Naive thymus-derived CD4-positive, alpha-beta T cell (primary cell): ENCODE results near the gene P2RY6. TPM values are rescaled to one million over a fixed set of nuclear protein-coding genes. Genes with fewer than 3 reads are reported as not detected.

Experiments
- ATAC-seq: fragments of 150-1000 bp; cut with Tn5 transposase; 2 replicates; pipeline ENCODE4 v1.10.0; 2021; ENCODE audit warnings: mild to moderate bottlenecking, moderate library complexity
- CTCF ChIA-PET: fragments of 350-600 bp; sonication (Branson Sonifier 250); formaldehyde crosslinking; loops from one replicate; lab custom pipeline; 2021; ENCODE audit warnings: antibody characterized with exemption; lab: Charles Lee
- POLR2A ChIA-PET: fragments of 350-600 bp; sonication (Branson Sonifier 250); formaldehyde crosslinking; loops from one replicate; lab custom pipeline; 2021; ENCODE audit warnings: antibody characterized with exemption, inconsistent platforms; lab: Charles Lee
- DNase-seq, 9 donors: peaks; one replicate each; pipeline versions ENCODE4 v3.0.0 to v3.0.0-alpha.2; 2020 to 2022; ENCODE audit warnings: mixed read lengths in 1 of 9
- H3K27ac ChIP-seq: one replicate; pipeline ENCODE4 v1.7.0; 2013; ENCODE audit warnings: mild to moderate bottlenecking, low read depth, low read length, moderate library complexity
- H3K27me3 ChIP-seq, 2 donors: one replicate each; pipeline ENCODE4 v1.7.0; 2013; ENCODE audit warnings: low read length in 2 of 2, mild to moderate bottlenecking in 2 of 2, moderate library complexity in 2 of 2; ENCODE audit not compliant: control insufficient read depth in 2 of 2, insufficient read depth in 2 of 2
- H3K36me3 ChIP-seq, 3 experiments: 1 replicate in 2 of 3; 2 replicates in 1 of 3; pipeline ENCODE4 v1.7.0; 2013; ENCODE audit warnings: low read length in 3 of 3, mild to moderate bottlenecking in 3 of 3, moderate library complexity in 1 of 3; ENCODE audit not compliant: insufficient read depth in 3 of 3, control insufficient read depth in 2 of 3
- H3K4me1 ChIP-seq, 2 donors: one replicate each; pipeline ENCODE4 v1.7.0; 2013; ENCODE audit warnings: low read length in 2 of 2, mild to moderate bottlenecking in 2 of 2, moderate library complexity in 1 of 2; ENCODE audit not compliant: control insufficient read depth in 2 of 2, insufficient read depth in 2 of 2
- H3K4me3 ChIP-seq: 2 replicates; pipeline ENCODE4 v1.7.0; 2013; ENCODE audit warnings: mild to moderate bottlenecking, low read length
- H3K9me3 ChIP-seq, 3 experiments: 1 replicate in 2 of 3; 2 replicates in 1 of 3; pipeline ENCODE4 v1.7.0; 2013; ENCODE audit warnings: low read length in 3 of 3; ENCODE audit not compliant: control insufficient read depth in 2 of 3
- H3K27ac Mint-ChIP-seq, 9 donors: one replicate each; pipeline ENCODE4 v1.8.0; 2020 to 2022; ENCODE audit warnings: mixed read lengths in 9 of 9, mild to moderate bottlenecking in 8 of 9, moderate library complexity in 5 of 9, inconsistent platforms in 2 of 9
- H3K27me3 Mint-ChIP-seq, 5 donors: one replicate each; pipeline ENCODE4 v1.8.0; 2021 to 2022; ENCODE audit warnings: mixed read lengths in 5 of 5, mild to moderate bottlenecking in 1 of 5
- H3K36me3 Mint-ChIP-seq, 5 donors: one replicate each; pipeline ENCODE4 v1.8.0; 2020 to 2022; ENCODE audit warnings: mixed read lengths in 5 of 5, mild to moderate bottlenecking in 3 of 5, inconsistent platforms in 1 of 5
- H3K4me1 Mint-ChIP-seq, 7 donors: one replicate each; pipeline ENCODE4 v1.8.0; 2020 to 2022; ENCODE audit warnings: mixed read lengths in 7 of 7, mild to moderate bottlenecking in 3 of 7, inconsistent platforms in 1 of 7
- H3K4me3 Mint-ChIP-seq, 10 donors: one replicate each; pipeline ENCODE4 v1.8.0; 2020 to 2022; ENCODE audit warnings: mild to moderate bottlenecking in 10 of 10, mixed read lengths in 10 of 10, moderate library complexity in 6 of 10, inconsistent platforms in 2 of 10
- H3K9me3 Mint-ChIP-seq, 11 donors: one replicate each; pipeline ENCODE4 v1.8.0; 2020 to 2022; ENCODE audit warnings: mixed read lengths in 11 of 11, mild to moderate bottlenecking in 4 of 11, inconsistent platforms in 1 of 11, moderate library complexity in 1 of 11
- intact Hi-C, 2 donors: fragments of 100-400 bp; cut with micrococcal nuclease; formaldehyde crosslinking; loops; one replicate each; pipeline ENCODE4 v1.15.1; 2023
- polyA plus RNA-seq, 2 donors: library from polyadenylated mRNA; unstranded; fragments of 300-500 nt; fragmentation: Illumina TruSeq; gene quantifications; one replicate each; pipeline ENCODE4 v1.2.3, GENCODE V29; 2021
- total RNA-seq, 6 experiments: library from RNA in 5 of 6; stranded (reverse) in 5 of 6; gene quantifications; 1 replicate in 5 of 6; 2 replicates in 1 of 6; pipeline ENCODE4 v1.2.3 and lab custom pipeline; 2021 to 2026

P2RY6 gene
- total and polyA plus RNA-seq, 7 experiments from 2014 or later: 0.34 to 1.8 (median 0.92) TPM; not detected in 4

DNA sequence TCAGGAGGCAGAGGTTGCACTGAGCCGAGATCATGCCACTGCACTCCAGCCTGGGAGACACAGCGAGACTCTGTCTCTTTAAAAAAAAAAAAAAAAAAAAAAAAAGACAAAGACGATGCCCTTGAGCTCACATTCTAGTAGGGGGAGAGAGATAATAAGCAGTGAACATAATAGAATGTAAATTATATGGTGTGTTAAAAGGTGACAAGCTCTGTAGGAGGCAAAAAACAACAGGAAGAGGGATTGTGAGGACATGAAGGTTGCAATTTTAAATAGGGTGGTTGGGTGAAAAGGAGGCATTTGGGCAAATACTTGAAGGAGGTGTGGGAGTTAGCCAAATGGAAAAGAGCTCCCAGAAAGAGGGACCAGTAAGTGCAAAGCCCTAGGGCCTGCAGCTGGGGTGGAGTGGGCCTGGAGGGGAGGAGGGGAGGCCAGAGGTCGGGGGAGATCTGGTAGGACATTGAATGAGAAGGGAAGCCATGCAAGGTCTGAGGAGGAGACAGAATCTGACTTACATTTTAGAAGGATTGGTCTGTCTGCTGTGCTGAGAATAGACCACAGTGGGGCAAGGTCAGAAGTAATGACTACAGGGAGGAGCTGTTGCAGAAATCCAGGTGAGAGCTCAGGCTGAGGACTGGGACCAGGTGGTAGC is 27.4 kb upstream of the P2RY6 start:
- H3K36me3 Mint-ChIP-seq: no peaks in the 10 kb centered on the region
- peaks cover 0 to 18% (median 0%) of the 10 kb centered on the region in 7 donors for H3K4me1 Mint-ChIP-seq
- H3K4me3 Mint-ChIP-seq: no peak overlapping the region
- ChIA-PET POLR2A (no interaction called here), CTCF (interaction anchor here (0.7 kb wide), 3 partner anchors 11 to 570 kb away, joined by 3 to 4 read pairs (median 3); no protein-coding TSS in a partner anchor)
- H3K27me3 ChIP-seq: no peaks in the 10 kb centered on the region
- peaks cover 0 to 18% (median 0%) of the 10 kb centered on the region in 5 donors for H3K27me3 Mint-ChIP-seq
- H3K27ac Mint-ChIP-seq: no peak overlapping the region
- H3K4me1 ChIP-seq: peaks cover 0 to 6% of the 10 kb centered on the region in 2 donors
- no peaks in the 10 kb centered on the region for H3K9me3 Mint-ChIP-seq
- H3K9me3 ChIP-seq: no peaks in the 10 kb centered on the region
- intact Hi-C loops: loop anchor here in 1 of 2 donors (5.0 kb wide), 2 partner anchors 412 to 557 kb away; no protein-coding TSS in a partner anchor
- DNase-seq (no peak), ATAC-seq (no peak)
- H3K4me3 ChIP-seq: no peak overlapping the region
- H3K27ac ChIP-seq: no peak overlapping the region
- no peaks in the 10 kb centered on the region for H3K36me3 ChIP-seq

DNA sequence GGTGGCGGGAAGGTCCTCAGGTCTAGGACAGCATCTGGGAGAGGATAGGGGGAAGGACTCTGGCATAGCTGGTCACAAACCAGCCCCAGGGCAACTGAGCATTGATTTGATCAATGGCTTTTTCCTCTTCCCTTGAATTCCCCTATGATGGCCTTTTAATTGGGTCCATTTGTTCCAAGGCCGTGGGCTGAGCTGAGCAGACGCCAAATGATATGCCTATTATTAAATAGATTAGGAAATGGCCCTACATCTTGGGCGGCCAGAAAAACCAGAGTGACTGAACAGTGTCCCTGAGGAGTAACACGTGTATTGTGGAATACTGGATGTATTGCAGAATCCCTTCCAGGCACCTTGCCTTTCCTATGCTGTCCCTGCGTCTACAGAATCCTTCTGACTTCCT is 26.7 kb upstream of the P2RY6 start:
- Mint-ChIP-seq H3K27me3 (peaks cover 0 to 18% (median 0%) of the 10 kb centered on the region in 5 donors), H3K27ac (no peak overlapping the region), H3K36me3 (no peaks in the 10 kb centered on the region), H3K4me3 (no peak overlapping the region), H3K4me1 (peaks cover 0 to 19% (median 0%) of the 10 kb centered on the region in 7 donors), H3K9me3 (no peaks in the 10 kb centered on the region)
- Histone ChIP-seq H3K27me3 (no peaks in the 10 kb centered on the region), H3K36me3 (no peaks in the 10 kb centered on the region), H3K27ac (no peak overlapping the region), H3K4me3 (no peak overlapping the region), H3K9me3 (no peaks in the 10 kb centered on the region), H3K4me1 (peaks cover 0 to 6% of the 10 kb centered on the region in 2 donors)
- ChIA-PET POLR2A (no interaction called here), CTCF (interaction anchor here (0.7 kb wide), 1 partner anchor 10 kb away, joined by 3 read pairs; no protein-coding TSS in a partner anchor)
- no peak for DNase-seq
- no peak for ATAC-seq
- intact Hi-C loops: no loop called here

DNA sequence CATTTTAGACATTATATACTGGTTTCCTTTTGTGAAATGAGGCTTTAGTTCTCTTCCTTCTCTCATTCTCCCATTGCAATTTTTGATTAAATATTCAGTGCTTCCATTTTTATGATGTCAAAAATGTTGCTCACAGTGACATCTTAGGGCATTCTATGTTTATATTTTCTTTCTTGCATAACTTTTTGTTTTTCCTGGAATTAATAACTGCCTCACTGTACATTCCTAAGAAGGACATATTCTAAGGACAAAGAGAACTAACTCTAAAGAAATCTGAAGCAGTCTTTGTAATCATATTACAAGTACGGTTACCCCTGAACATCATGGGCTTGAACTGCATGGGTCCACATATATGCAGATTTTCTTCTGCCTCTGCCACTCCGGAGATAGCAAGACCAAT is 25.8 kb upstream of the P2RY6 start:
- Histone ChIP-seq H3K4me3 (no peak overlapping the region), H3K36me3 (no peaks in the 10 kb centered on the region), H3K4me1 (peaks cover 0 to 6% of the 10 kb centered on the region in 2 donors), H3K27ac (no peak overlapping the region), H3K27me3 (no peaks in the 10 kb centered on the region), H3K9me3 (no peaks in the 10 kb centered on the region)
- ATAC-seq (no peak), DNase-seq (no peak)
- Mint-ChIP-seq H3K36me3 (no peaks in the 10 kb centered on the region), H3K27ac (no peak overlapping the region), H3K27me3 (peaks cover 0 to 14% (median 0%) of the 10 kb centered on the region in 5 donors), H3K9me3 (no peaks in the 10 kb centered on the region), H3K4me1 (peaks cover 0 to 19% (median 0%) of the 10 kb centered on the region in 7 donors), H3K4me3 (no peak overlapping the region)
- ChIA-PET POLR2A (interaction anchor here (0.6 kb wide), 1 partner anchor 1371 kb away, joined by 3 read pairs; no protein-coding TSS in a partner anchor), CTCF (no interaction called here)
- intact Hi-C loops: no loop called here

DNA sequence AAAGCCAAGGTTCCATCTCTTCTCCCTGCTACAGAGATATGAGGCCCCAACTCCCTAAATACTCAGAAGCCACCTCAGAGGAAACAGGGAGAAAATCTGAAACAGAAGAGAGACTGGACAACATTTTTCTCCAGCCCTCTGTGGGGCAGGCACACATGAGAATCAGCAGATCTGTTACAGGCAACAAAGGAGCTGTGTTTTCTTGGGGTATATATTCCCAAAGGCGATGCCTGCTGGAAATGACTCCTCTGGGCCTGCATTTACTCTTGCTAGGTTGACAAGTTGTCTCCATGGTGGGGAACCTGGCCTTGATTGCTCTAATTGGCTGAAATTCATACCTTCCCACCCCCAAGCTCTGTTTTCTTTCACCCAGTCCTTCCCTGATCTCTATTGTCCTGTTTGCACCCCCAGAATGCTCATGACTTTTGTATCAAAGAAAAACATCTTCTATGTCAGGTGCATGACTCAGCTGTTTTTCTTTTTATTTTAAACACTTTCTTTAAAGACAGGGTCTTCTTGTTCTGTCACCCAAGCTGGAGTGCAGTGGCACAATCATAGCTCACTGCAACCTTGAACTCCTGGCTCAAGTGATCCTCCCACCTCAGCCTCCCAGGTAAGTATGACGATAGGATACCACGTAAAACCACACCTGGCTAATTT is 23.5 kb upstream of the P2RY6 start:
- DNase-seq (no peak), ATAC-seq (no peak)
- ChIA-PET POLR2A (no interaction called here), CTCF (no interaction called here)
- Mint-ChIP-seq H3K9me3 (no peaks in the 10 kb centered on the region), H3K4me3 (no peak overlapping the region), H3K36me3 (no peaks in the 10 kb centered on the region), H3K4me1 (peaks cover 0 to 16% (median 0%) of the 10 kb centered on the region in 7 donors), H3K27ac (no peak overlapping the region), H3K27me3 (peaks cover 0 to 10% (median 0%) of the 10 kb centered on the region in 5 donors)
- Histone ChIP-seq H3K27ac (no peak overlapping the region), H3K36me3 (no peaks in the 10 kb centered on the region), H3K4me3 (no peak overlapping the region), H3K4me1 (no peaks in the 10 kb centered on the region), H3K27me3 (no peaks in the 10 kb centered on the region), H3K9me3 (no peaks in the 10 kb centered on the region)
- intact Hi-C loops: no loop called here

DNA sequence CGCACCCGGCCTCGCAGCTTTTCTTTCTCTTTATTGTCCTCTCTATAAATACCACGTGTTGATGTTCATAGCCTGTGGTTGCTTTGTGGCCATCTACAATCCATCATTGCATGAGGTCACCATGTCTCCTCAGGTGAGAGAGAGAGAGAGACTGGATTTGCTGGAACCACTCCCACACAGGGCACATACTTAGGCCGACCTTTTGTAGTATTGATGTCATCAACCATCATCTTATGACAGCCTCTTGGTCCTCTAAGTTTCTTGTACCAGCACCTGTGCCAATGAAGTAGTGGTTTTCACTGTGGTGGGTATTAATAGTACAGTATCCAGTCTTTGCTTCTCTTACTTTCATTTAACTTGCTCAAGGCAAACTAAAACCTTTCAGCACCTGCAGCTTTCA is 22.8 kb upstream of the P2RY6 start:
- H3K27ac ChIP-seq: no peak overlapping the region
- Mint-ChIP-seq H3K9me3 (no peaks in the 10 kb centered on the region), H3K27me3 (peaks cover 0 to 10% (median 0%) of the 10 kb centered on the region in 5 donors), H3K4me3 (no peak overlapping the region), H3K27ac (no peak overlapping the region), H3K36me3 (no peaks in the 10 kb centered on the region), H3K4me1 (peaks cover 0 to 16% (median 0%) of the 10 kb centered on the region in 7 donors)
- no peaks in the 10 kb centered on the region for H3K4me1 ChIP-seq
- intact Hi-C loops: no loop called here
- ATAC-seq (peak; percentile 34), DNase-seq (peak in 1 of 9 donors; percentile 19)
- no peak overlapping the region for H3K4me3 ChIP-seq
- H3K36me3 ChIP-seq: no peaks in the 10 kb centered on the region
- H3K27me3 ChIP-seq: no peaks in the 10 kb centered on the region
- ChIA-PET CTCF (no interaction called here), POLR2A (no interaction called here)
- H3K9me3 ChIP-seq: no peaks in the 10 kb centered on the region

DNA sequence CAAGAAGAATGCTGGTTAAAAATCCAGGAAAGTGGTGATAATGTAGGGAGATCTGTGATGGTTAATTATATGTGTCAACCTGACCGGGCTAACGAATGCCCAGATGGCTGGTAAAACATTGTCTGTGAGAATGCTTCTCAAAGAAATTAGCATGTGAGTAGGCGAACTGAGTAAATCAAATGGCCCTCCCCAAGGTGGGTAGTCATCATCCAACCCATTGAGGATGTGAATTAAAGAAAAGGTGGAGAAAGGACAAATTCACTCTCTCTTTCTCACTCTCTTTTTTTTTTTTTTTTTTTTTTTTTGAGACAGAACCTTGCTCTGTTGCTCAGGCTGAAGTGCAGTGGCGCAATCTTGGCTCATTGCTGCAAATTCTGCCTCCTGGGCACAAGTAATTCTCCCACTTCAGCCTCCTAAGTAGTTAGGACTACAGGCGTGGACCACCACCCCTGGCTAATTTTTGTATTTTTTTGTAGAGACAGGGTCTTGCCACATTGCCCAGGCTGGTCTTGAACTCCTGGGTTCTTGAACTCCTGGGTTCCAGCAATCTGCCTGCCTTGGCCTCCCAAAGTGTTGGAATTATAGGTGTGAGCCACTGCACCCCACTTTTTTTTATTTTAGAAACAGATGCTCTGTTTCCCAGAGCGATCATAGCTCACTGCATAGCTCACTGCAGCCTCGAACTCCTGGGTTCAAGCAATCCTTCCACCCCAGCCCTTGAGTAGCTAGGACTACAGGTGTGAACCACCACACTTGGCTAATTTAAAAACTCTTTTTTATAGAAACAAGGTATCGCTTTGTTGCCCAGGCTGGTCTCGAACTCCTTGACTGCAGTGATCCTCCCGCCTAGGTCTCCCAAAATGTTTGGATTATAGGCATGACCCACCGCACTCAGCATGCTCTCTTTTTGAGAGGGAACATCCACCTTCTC is 22.0 kb upstream of the P2RY6 start:
- H3K4me1 ChIP-seq: no peaks in the 10 kb centered on the region
- no peaks in the 10 kb centered on the region for H3K27me3 ChIP-seq
- ChIA-PET CTCF (no interaction called here), POLR2A (no interaction called here)
- DNase-seq (peak in 4 of 9 donors; percentile 14 to 34 (median 19)), ATAC-seq (no peak)
- H3K36me3 ChIP-seq: no peaks in the 10 kb centered on the region
- Mint-ChIP-seq H3K27me3 (peaks cover 0 to 4% (median 0%) of the 10 kb centered on the region in 5 donors), H3K9me3 (no peaks in the 10 kb centered on the region), H3K27ac (no peak overlapping the region), H3K4me1 (peaks cover 0 to 16% (median 0%) of the 10 kb centered on the region in 7 donors), H3K36me3 (no peaks in the 10 kb centered on the region), H3K4me3 (peak overlapping the region in 1 of 10 donors; percentile 33)
- intact Hi-C loops: no loop called here
- no peak overlapping the region for H3K4me3 ChIP-seq
- no peak overlapping the region for H3K27ac ChIP-seq
- no peaks in the 10 kb centered on the region for H3K9me3 ChIP-seq
